Daoy (cell line): Measurements from ENCODE around the gene RNF150. TPM values are rescaled to one million over a fixed set of nuclear protein-coding genes. Genes with fewer than 3 reads are reported as not detected.

Experiments used
- DNase-seq: peaks from one replicate; pipeline ENCODE4 v3.0.0-alpha.2; 2015; ENCODE audit warnings: low read depth
- total RNA-seq: library from RNA; depleted of rRNA; stranded (reverse); fragments of >200 nt; shearing (Covaris generic); gene quantifications from 2 replicates; pipeline ENCODE4 v1.2.3, GENCODE V29; 2014

The RNF150 gene
- total RNA-seq, 1 experiment from 2014 or later, result 2.4 TPM

DNA sequence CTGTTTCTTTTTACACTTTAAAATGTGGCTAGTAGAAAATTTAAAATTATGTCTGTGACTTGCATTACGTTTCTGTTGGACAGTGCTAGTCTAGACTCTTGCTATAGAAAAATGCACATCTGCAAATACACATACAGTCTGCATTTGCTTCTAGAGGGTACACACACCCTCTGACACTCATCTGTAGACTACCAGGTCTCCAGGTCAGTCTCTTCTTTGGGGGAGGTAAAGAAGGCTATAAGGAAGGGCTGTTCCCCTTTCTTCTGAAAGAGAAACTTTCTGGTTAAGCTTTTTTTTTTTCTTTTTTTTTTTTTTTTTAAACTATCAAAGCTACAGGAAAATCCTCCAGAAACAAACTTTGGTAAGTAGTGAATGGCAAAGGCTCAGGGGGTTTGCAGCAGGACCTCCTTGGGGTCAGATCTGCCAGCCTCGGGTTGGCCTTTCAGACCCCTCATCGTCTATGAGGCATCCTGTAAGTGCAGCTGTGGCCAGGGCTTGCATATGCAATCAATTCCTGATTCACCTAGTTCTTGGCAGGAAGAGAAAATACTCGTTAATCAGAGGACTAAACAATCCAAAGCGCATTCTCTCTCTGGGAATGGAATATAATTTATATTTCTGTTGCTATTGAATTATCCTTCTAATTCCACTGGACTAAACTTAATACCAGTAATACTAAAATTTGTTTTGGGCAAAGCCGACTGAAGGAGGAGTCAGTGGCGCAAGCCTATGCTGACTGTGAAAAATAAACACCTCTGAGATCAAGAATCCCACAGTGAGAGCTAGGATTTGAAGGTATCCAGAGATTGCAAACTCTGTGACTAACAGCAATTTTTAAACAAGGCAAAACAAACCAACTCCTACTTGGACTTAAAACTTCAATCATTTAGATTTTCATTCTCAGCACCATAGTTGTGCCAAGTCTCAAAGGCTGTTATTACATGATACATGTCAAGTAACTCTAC is 267.7 kb downstream of the RNF150 start:
- no peak for DNase-seq

DNA sequence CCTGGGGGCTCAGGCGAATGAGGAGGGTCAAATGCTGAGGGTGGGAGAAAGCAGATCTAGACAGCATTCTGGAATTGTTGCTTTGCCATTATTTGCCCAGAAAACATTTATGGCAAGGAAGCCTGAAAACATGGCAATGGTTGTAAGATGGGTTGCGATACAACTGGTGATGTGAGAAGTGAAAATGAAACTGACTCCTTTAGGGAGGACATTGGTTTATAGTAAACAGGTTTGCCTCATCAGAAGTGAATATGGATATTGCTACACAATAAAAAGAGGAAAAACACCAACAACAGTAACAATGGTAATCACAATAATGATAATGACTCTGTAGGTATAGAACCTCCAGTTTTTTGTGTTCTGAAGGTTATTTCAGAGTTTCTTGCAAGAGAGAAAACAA is 270.1 kb downstream of the RNF150 start:
- DNase-seq, result no peak

DNA sequence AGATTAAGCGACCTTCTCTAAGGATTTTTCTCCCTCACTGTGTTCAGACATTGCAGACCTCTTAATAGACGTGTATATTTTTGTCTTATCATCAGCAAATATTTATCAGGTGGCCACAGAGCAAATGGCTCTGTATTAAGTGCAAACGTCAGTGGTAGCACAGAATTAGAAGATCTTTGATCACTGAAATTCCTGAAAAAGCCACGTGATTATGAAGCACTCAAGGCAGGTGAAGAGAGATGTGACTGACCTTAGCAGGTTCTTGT is 271.2 kb downstream of the RNF150 start:
- no peak for DNase-seq

DNA sequence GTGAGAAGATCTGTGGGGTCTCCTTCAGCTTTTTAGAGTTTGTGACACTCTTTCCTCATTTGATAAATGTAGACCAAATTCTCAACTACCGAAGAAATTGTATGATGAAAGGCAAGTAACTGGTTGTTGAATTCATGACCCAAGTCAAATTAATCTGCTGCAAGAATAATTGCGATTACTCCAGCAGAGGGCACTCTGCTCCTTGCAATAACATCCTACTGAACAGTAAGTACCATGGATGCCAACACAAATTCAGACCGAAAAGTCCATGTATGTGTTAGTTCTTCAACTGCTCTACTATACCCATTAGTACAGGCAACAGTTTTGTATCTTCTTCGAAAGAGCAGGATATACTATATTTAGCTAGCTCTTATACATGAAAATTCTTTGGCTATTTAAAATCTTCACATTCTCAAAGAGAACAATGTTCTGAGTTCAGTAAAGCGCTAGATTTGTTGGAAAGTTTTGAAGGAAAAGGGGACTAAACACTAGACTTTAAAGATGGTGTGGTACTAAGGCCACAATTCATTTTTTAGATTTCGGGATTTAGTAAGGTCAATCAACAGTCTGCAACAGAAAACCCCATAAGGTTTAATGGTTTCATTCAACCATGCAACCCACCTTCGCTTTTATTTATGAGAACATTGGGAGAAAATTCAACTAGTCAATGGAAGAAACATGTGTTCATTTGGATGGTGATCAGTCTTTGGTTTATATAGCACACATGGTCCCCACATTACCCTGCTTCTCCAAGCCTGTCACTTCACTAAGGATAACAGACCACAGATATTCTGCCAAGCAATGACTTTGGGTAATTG is 271.7 kb downstream of the RNF150 start:
- peak; percentile 40 for DNase-seq

DNA sequence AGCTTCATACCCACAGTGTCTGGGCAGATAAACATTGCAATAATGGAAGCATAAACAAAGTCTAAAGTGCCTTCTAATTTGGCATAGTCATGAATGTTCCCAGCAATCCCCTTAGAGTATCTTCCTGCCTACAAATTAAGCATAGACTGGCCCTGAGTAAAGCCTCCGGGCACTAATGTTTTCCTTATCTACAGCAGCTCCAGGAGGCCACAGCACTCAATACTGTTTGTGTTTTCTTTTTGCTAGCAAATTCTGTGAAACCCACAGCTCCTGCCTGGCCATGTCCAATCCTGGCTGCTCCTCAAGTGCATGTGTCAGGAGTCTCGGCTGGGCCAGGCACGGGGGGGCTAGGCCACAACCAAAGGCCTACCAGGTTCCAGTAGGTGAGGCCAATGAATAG is 274.4 kb downstream of the RNF150 start:
- peak; percentile 48 for DNase-seq

DNA sequence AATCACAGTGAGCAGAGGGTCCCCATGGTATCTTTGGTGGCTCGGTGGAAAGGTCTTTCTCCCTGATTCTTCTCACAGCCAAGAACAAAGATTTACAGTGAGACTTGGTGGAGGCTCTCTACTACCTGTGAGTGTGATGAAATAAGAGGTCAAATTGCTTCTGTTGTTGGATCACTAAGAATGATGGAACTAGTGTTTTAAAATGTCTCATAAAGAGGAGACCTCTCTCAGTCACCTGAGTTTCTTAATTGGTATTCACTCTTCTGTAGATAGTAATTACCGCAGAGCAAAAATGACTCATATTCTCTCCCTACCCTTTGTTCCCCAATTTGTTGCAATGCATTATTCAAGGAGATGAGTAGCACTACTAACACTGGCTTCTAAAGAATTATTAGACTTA is 276.2 kb downstream of the RNF150 start:
- peak; percentile 8 for DNase-seq

DNA sequence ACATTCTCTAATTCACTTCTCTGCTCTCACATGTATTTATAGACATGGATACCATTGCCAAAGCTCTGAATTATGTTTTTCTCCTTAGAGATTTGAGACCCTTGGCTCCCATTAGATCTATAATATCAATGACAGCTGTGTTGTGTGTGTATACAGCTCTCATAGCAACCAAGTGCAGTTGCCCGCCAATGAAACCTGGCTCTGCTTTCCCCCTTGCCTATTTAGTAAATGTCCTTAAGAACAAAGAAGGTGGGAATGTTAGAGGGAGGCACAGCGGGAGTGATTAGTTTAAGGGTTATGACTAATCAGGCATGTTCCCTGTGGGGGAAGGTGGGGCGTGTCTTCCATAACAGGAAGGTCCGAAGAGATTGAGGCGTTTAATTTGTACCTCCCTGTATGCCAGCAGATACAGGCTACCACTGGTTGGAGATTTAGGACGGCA is 276.6 kb downstream of the RNF150 start:
- DNase-seq, result peak; percentile 73

DNA sequence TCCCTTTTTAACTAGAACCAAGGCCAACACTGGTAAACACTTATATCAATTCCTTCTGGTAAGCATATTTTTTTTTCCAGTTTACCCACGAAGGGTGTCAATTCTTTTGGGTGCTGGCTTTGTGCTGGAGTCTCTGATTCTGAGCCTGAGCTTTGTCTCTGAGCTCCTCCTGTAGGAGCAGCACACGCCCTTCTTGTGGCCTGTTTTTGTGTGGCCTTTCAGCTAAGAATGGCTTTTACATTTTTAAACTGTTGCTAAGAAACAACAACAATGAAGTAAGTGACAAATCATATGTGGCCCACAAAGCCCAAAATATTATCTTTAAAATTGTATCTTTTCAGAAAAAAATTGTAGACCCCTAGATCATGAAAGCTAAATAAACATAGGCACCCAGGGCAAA is 279.1 kb downstream of the RNF150 start:
- no peak for DNase-seq

DNA sequence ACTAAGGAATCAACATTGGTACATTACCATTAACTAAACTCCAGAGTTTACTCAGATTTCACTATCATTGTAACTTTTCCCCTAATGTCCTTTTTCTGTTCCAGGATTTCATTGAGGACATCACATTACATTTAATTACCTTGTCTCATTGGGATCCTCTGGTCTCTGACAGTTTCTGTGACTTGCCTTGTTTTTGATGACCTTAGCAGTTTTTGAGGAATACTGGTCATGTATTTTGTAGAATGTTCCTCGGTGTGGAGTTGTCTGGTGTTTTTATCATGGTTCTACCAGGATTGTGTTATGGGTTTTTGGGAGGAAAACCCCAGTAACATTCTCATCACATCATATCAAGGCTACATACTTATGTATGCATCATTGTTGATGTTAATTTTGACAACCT is 281.5 kb downstream of the RNF150 start:
- DNase-seq, result no peak

DNA sequence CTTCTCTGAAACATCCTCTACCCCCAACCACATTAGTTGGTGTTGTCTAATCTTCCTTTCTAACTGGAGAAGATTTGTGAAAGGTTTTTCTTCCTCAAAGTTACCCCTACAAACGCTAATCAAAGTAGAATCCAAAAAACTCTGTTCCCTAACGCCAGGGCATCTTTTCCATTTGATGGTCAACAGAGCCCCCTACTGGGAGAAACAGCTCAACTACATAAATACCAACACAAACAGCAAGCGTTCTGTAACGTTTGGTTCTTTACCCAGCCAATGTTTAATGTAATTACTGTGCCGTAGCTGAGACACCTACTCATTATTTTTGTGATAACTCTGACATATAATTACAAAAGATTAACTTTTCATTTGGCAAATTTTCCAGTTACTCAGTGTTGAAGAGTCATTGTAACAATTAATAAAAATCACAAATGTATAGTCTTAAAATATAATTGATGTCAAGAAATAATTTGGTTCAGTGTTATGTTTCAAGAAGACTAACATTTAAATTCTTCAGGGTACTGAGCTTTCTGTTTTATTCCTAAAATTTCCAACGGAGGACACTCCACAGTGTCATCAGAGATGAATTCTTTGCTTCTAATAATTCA is 282.1 kb downstream of the RNF150 start:
- peak; percentile 27 for DNase-seq

DNA sequence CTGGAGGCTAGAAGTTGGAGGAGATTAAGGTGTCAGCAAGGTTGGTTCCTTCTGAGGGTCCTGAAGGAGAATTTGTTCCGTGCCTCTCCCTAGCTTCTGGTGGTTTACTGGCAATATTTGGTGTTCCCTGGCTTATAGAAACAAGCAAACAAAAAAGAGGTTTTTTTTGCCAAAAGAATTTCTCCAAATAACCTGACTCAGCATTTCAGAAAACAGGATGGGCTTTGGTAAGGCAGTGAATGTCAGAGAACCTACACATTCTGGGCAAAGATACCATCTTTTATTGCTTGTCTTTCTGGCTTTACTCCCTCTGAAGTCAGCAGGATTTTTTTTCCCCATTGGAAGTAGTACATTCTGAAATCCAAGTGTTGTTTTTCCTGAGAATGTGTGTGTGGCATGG is 283.7 kb downstream of the RNF150 start:
- no peak for DNase-seq

DNA sequence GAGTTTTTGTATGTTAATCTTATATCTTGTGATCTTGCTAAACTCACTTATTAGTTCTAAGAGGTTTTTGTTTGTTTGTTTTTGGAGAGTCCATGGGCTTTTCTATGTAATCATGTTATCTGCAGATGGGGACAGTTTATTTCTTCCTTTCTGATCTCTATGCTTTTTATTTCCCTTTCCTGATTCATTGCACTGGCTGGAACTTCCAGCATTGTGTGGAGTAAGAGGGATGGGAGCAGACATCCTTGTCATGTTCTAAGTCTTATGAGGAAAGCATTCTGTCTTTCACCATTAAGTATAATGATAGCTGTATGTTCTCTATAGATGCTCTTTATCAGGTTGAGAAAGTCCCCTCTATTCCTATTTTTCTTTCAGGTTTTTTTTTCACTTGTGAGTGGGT is 286.5 kb downstream of the RNF150 start:
- DNase-seq, result no peak

DNA sequence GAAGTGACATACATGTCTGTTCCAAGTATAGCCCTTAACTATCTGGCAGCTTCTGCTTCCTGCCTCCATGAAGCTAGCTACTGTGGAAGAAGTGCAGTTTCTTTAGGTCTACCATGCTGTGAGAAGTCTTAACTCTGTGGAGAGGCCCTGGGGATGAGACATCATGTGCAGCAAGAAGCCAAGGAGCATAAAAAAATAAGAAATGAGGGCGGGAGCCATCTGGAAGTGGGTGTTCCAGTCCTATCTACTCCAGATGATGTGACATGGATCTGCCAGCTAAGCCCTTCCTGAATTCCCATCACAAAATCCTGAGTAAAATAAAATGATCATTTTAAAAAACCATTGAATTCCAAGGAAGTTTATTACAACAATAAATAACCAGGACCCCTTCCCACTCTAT is 289.2 kb downstream of the RNF150 start:
- DNase-seq, result no peak

DNA sequence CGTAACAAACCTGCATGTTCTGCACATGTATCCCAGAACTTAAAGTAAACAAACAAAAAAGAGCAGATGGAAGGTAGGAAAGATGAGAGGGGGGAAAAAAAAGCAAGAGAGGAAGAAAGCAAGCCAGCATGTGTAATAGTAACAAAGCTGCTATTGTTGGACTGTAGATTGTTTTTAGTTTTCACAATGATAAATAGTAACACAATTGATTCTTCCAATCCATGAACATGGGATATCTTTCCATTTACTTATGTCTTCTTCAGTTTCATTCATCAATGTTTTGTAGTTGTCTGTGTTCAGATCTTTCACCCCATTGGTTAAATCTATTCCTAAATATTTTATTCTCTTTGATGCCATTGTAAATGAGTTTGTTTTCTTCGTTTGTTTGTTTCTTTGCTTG is 292.1 kb downstream of the RNF150 start:
- no peak for DNase-seq

DNA sequence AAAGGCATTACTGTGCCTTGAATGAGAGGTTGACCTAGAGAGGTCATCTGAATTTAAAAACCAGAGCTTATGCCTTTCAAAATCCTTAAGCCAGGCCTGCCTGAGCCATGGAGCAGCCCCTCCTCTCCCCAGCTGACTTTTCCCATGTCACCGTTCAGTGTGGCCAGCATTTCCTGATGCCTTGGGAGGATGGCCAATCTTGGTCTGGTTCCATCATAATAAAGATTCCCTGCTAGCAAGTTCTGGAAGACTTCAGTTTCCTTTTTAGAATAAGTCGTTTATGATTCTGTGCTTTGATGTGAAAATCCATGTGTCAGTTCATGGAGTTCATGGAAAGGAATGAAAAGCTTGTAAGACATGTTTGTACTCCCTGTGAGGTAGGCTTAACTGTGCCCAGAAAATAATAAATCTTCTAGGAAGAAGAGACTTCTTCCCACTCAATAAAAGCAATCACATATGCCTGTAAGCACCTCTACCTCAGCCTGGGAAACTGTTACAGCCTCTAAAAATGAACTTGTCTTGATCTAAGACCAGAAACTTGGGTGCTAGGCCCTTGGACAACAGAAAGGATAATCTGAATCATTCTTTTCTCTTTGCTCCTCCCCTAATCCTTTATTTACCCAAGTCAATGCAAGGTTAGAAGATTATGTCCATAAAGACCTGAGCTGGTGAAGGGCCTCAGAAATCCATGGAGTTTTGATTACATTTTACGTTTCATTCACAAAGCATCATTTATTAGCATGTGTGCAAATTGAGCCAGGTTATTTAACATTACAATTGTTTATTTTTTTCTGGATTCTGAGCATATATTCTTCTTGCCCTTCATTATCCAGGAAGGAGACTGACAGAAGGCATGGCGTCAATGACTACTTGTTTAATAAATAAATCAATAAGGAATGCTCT is 293.1 kb downstream of the RNF150 start:
- no peak for DNase-seq

DNA sequence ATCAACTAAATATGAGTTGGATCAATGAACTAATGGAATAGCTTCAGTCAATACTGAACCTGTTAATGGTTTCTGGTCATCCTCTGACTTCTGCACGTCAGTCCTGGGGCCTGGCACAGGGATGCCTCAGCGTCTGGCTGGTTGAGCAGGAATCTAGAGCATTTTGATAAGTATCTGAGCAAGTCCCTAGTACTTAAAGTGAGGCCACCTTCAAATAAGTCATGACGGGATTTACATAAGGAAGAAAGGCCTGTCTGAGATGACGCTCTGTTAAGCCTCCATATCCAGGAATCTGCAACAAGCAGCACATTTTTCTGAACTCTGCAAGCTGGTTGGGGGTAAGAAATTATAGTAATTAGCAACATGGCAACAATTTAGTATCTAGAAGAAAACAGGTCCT is 293.9 kb downstream of the RNF150 start:
- DNase-seq, result no peak

DNA sequence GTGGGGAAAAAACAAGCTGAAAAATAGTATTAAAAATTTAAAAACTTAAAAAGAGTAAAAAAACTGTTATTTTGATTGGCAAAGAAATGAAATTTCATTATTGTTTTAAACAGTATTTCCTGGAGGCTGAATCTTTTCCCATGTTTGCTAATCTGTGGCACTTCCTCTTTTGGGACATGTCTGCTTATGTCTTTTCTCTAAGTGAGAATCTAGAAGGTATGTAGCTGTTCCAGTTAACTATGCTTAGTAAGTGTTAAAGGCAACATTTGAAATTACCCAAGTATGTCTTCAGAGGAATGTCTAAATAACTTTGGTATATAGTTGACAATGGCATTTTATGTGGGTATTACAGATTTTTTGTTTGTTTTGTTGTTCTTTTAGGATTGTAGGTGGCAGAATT is 295.5 kb downstream of the RNF150 start:
- no peak for DNase-seq

DNA sequence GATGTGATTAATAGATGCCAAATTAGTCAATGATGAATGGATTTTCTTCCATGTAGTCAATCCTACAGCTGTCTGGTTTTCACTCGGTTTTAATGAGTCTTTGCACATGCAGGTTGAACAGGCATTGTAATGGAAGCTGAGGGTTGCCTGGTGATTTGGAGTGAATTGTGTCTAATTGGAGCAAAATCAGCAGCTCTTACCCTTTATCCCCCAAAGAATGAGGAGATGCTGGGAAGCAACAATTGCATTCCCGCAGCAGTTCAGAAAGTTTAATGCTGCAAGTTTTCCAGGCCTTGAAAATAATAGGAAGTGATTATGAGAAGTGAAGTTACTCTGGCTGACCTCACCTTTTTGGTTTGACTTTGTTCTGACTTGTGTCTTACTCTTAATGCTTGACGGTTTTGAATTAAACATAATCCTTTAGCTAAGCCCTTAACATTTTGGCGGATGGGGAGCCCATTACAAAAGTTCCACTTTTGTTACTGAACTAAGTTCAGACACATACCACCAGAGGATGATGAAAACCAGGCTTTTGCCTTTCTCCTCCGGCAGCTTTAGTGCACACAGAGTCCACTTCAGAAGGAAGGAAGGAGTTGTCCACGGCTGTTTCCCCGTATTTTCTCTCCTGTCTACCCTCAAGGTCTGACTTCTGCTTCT is 298.3 kb downstream of the RNF150 start:
- DNase-seq, result no peak

DNA sequence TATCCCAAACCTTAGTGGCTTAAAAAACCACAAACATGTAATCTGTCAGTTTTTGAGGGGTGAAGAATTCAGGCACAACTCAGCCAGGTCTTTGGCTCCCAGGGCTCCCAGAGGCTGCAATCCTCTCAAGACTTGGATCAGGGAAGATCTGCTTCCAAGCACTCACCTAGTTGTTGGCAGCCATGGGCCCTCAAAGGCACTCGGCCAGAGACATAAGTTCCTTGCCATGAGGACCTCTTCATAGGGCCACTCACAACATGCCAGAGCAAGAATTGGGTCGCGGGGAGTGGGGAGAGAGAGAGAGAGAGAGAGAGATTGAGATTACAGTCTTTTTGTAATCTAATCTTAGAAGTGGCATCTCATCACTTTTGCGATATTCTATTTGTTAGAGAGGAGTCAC is 300.0 kb downstream of the RNF150 start:
- DNase-seq, result no peak

DNA sequence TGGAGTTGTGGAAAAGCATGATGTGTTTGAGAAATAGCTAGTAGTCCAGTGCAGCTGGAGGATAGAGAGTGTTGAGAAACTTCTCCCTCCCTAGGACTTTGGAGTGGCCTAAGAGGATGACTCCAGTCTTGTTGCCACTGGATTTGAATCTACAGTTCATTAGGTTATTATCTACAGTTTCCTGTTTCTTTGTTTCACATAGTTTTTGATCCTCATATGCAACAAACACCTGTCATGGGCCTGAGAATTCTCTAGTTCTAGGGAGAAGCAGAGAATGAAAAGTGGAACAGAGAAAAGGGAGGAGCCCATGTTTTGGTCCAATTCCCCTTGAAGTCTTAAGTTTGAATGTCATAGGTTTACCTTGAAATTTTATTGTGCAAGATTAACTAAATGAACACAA is 303.4 kb downstream of the RNF150 start:
- no peak for DNase-seq

DNA sequence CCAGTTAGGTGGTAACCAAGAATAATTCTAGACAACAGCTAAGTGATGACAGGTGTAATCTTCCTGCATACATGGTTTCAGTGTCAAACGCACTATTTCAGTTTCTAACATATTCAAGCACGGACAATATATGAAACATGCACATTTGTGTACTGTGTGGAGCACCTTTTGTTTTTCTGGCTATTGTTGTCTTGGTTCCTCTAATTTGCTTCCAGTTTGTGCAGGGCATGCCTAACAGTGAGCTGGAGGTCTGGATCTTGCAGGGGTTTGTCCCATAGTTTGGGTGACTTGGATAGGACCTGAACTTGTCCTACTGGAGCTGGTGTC is 306.6 kb downstream of the RNF150 start:
- DNase-seq, result no peak
